Nephron progenitor cell (in vitro differentiated cells): ENCODE results near the gene IRS2.

Experiments
- DNase-seq: peaks from one replicate; pipeline ENCODE4 v3.0.0; 2021
- H3K27ac Mint-ChIP-seq: 2 replicates; pipeline ENCODE4 v1.8.0; 2021; ENCODE audit warnings: mild to moderate bottlenecking, moderate library complexity, mixed read lengths
- H3K27me3 Mint-ChIP-seq: 2 replicates; pipeline ENCODE4 v1.8.0; 2021; ENCODE audit warnings: mild to moderate bottlenecking, low read depth, mixed read lengths; ENCODE audit not compliant: poor library complexity
- H3K36me3 Mint-ChIP-seq: 2 replicates; pipeline ENCODE4 v1.8.0; 2021; ENCODE audit warnings: low read depth, mixed read lengths
- H3K4me1 Mint-ChIP-seq: 2 replicates; pipeline ENCODE4 v1.8.0; 2021; ENCODE audit warnings: mixed read lengths
- H3K4me3 Mint-ChIP-seq: 2 replicates; pipeline ENCODE4 v1.8.0; 2021; ENCODE audit warnings: mild to moderate bottlenecking, moderate library complexity, mixed read lengths
- H3K9me3 Mint-ChIP-seq: 2 replicates; pipeline ENCODE4 v1.8.0; 2021; ENCODE audit warnings: mild to moderate bottlenecking, moderate library complexity, mixed read lengths
- CTCF ChIP-seq: fragments of 200-600 bp; sonication (generic); IDR thresholded peaks from 2 replicates; pipeline ENCODE4 v1.5.0; 2021; ENCODE audit warnings: antibody characterized with exemption

IRS2 gene

GRCh38 chr13:109794095-109794494 is 7.7 kb upstream of the IRS2 start:
- Mint-ChIP-seq H3K9me3 (no peaks in the 10 kb centered on the region), H3K4me1 (peaks cover 13% of the 10 kb centered on the region), H3K36me3 (no peaks in the 10 kb centered on the region), H3K27me3 (peaks cover 20% of the 10 kb centered on the region), H3K27ac (no peak overlapping the region), H3K4me3 (no peak overlapping the region)
- no peak for DNase-seq
- no peak for TF ChIP-seq CTCF

- no peak for TF ChIP-seq CTCF
- Mint-ChIP-seq H3K4me1 (peaks cover 21% of the 10 kb centered on the region), H3K27me3 (peaks cover 25% of the 10 kb centered on the region), H3K36me3 (no peaks in the 10 kb centered on the region), H3K4me3 (no peak overlapping the region), H3K27ac (no peak overlapping the region), H3K9me3 (no peaks in the 10 kb centered on the region)
- DNase-seq: no peak
Measured at GRCh38 chr13:109792416-109793059, 6.2 kb upstream of the IRS2 start.

GRCh38 chr13:109790942-109791605 is 4.7 kb upstream of the IRS2 start:
- H3K4me1 Mint-ChIP-seq: peaks cover 21% of the 10 kb centered on the region
- H3K4me3 Mint-ChIP-seq: no peak overlapping the region
- H3K27ac Mint-ChIP-seq: peak overlapping the region; percentile 13
- TF ChIP-seq CTCF: peak; percentile 44
- H3K9me3 Mint-ChIP-seq: no peaks in the 10 kb centered on the region
- no peaks in the 10 kb centered on the region for H3K36me3 Mint-ChIP-seq
- no peak for DNase-seq
- peaks cover 19% of the 10 kb centered on the region for H3K27me3 Mint-ChIP-seq

- Mint-ChIP-seq H3K4me3 (no peak overlapping the region), H3K9me3 (no peaks in the 10 kb centered on the region), H3K27me3 (peaks cover 16% of the 10 kb centered on the region), H3K36me3 (no peaks in the 10 kb centered on the region), H3K4me1 (peaks cover 21% of the 10 kb centered on the region), H3K27ac (no peak overlapping the region)
- no peak for DNase-seq
- no peak for TF ChIP-seq CTCF
Measured at GRCh38 chr13:109790086-109790485, 3.7 kb upstream of the IRS2 start.

GRCh38 chr13:109789262-109789661 is 2.9 kb upstream of the IRS2 start:
- Mint-ChIP-seq H3K4me3 (no peak overlapping the region), H3K9me3 (no peaks in the 10 kb centered on the region), H3K27me3 (peaks cover 16% of the 10 kb centered on the region), H3K4me1 (peaks cover 21% of the 10 kb centered on the region), H3K36me3 (no peaks in the 10 kb centered on the region), H3K27ac (no peak overlapping the region)
- no peak for TF ChIP-seq CTCF
- DNase-seq: no peak
